ENCODE data around the gene VBP1. TPM values are rescaled to one million over a fixed set of nuclear protein-coding genes. Genes with fewer than 3 reads are reported as not detected.
"Not testable (repeated sequence)": the region's sequence is repeated elsewhere in the genome, so short reads cannot be mapped to it uniquely, and the experiment has no call there.

VBP1 gene
- total RNA-seq, 1 donor from 2014 or later, result 87.5 TPM

- intact Hi-C loops (cut with micrococcal nuclease), result no loop called here
- H3K27me3 Mint-ChIP-seq, result no peaks in the 10 kb centered on the region
These were observed 19.6 kb downstream of the VBP1 start for GRCh38 chrX:155235891-155236290.

DNA sequence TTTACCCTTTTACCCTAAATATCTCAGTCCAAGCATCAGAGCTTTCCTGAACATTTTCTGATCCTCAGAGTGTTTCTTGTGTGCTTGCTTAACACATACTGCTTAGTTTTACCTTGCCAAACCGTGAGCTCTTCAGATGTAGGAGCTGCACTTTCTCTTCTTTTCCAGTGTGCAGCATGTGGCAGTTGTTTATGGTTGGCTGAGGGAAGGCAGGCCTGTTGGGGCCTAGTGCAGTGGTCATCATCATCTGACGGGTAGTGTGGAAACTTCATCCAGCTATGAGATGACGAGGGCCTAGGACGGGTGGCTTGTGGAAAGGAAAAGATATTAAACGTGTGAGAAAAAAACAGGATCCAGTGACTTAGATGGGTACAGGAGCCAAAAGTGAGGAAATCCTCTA lies 21.5 kb downstream of the VBP1 start:
- H3K4me3 Mint-ChIP-seq, result no peak overlapping the region
- H3K27ac Mint-ChIP-seq, result no peak overlapping the region
- peaks cover 3% of the 10 kb centered on the region for H3K4me1 Mint-ChIP-seq
- intact Hi-C loops (cut with micrococcal nuclease), result no loop called here
- H3K9me3 Mint-ChIP-seq, result no peaks in the 10 kb centered on the region
- no peaks in the 10 kb centered on the region for H3K27me3 Mint-ChIP-seq
- no peak for DNase-seq
- peaks cover 28% of the 10 kb centered on the region for H3K36me3 Mint-ChIP-seq (ENCODE audit: low read depth)

More at GRCh38 chrX:155235891-155236290, 19.6 kb downstream of the VBP1 start:
- Mint-ChIP-seq H3K9me3 (no peaks in the 10 kb centered on the region), H3K36me3 (ENCODE audit: low read depth) (peaks cover 34% of the 10 kb centered on the region), H3K27ac (no peak overlapping the region), H3K4me1 (peaks cover 8% of the 10 kb centered on the region), H3K4me3 (no peak overlapping the region)
- DNase-seq, result no peak

DNA sequence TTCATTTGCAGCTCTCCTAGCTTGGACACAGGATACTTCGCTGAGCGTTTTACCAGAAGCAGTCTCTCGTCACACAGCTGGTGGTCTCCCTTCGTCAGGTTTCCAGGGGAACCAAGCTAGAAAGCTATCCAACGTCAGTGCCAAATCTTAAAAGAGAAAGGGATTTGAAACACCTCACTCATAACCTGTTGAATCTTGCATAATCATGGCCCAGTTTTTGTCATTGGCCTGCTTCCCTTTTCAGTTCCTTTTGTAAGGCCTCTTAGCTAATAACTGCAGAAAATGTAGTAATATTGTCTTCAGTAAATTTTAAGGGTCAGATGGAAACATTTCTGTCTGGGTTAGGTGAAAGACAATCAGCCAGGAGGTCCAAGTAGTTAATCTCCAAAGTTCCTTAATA lies 26.0 kb downstream of the VBP1 start:
- Mint-ChIP-seq H3K9me3 (no peaks in the 10 kb centered on the region), H3K27me3 (no peaks in the 10 kb centered on the region), H3K27ac (no peak overlapping the region), H3K4me3 (no peak overlapping the region), H3K36me3 (ENCODE audit: low read depth) (peaks cover 12% of the 10 kb centered on the region), H3K4me1 (peaks cover 2% of the 10 kb centered on the region)
- DNase-seq, result no peak
- intact Hi-C loops (cut with micrococcal nuclease), result no loop called here

- Mint-ChIP-seq H3K27me3 (no peaks in the 10 kb centered on the region), H3K4me1 (peaks cover 2% of the 10 kb centered on the region), H3K4me3 (no peak overlapping the region), H3K27ac (no peak overlapping the region), H3K9me3 (no peaks in the 10 kb centered on the region), H3K36me3 (ENCODE audit: low read depth) (no peaks in the 10 kb centered on the region)
- DNase-seq, result no peak
- intact Hi-C loops (cut with micrococcal nuclease), result no loop called here
These were observed 30.5 kb downstream of the VBP1 start for GRCh38 chrX:155246748-155247147.

DNA sequence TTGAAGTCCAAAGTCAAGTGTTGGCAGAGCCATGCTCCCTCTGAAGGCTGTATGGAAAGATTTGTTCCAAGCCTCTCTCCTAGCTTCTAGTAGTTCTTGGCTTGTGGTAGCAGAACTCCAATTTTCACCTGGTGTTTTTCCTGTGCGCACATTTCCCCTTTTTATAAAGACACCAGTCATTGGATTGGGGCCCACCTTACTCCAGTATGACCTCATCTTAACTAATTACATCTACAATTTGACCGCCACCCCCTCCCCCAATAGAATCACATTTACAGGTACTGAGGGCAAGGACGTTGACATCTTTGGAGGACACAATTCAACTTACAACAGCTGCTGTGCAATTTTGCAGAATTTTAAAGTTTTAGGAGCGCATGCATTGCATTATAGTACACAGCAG lies 31.2 kb downstream of the VBP1 start:
- intact Hi-C loops (cut with micrococcal nuclease), result no loop called here
- no peaks in the 10 kb centered on the region for H3K36me3 Mint-ChIP-seq (ENCODE audit: low read depth)
- no peaks in the 10 kb centered on the region for H3K9me3 Mint-ChIP-seq

GRCh38 chrX:155251391-155251790 lies 35.1 kb downstream of the VBP1 start:
- no peak for DNase-seq
- no peaks in the 10 kb centered on the region for H3K9me3 Mint-ChIP-seq

More for the DNA sequence above, 31.2 kb downstream of the VBP1 start:
- Mint-ChIP-seq H3K27me3 (no peaks in the 10 kb centered on the region), H3K4me3 (no peak overlapping the region), H3K4me1 (peaks cover 2% of the 10 kb centered on the region), H3K27ac (no peak overlapping the region)
- no peak for DNase-seq

DNA sequence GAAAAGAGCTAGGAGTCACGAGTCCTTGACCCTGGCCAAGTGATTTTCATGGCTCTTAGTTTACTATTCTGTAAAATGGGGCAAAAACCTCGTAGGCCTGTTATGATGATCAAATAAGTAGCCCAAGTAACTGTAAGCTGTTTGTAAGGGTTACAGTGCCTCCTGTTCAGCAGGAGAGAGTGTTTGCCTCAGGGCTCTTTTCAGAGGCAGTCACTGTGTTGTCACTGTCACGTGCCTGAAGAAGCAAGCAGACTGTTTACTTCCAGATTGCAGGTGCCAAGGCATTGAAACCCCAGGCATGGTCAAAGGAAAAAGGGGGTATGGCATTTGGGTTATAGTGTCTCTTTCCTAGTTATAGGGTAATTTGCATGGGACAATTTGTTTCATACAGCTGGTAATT lies 43.5 kb downstream of the VBP1 start:
- Mint-ChIP-seq H3K4me3 (no peak overlapping the region), H3K36me3 (ENCODE audit: low read depth) (peaks cover 9% of the 10 kb centered on the region), H3K27me3 (no peaks in the 10 kb centered on the region), H3K27ac (no peak overlapping the region), H3K4me1 (peaks cover 15% of the 10 kb centered on the region), H3K9me3 (no peaks in the 10 kb centered on the region)
- intact Hi-C loops (cut with micrococcal nuclease), result no loop called here
- no peak for DNase-seq

More at GRCh38 chrX:155251391-155251790, 35.1 kb downstream of the VBP1 start:
- peaks cover 5% of the 10 kb centered on the region for H3K4me1 Mint-ChIP-seq
- H3K27ac Mint-ChIP-seq, result no peak overlapping the region
- intact Hi-C loops (cut with micrococcal nuclease), result no loop called here
- no peak overlapping the region for H3K4me3 Mint-ChIP-seq
- no peaks in the 10 kb centered on the region for H3K27me3 Mint-ChIP-seq
- peaks cover 2% of the 10 kb centered on the region for H3K36me3 Mint-ChIP-seq (ENCODE audit: low read depth)

- Mint-ChIP-seq H3K4me1 (peaks cover 11% of the 10 kb centered on the region), H3K27me3 (no peaks in the 10 kb centered on the region), H3K4me3 (peak overlapping the region; percentile 92), H3K9me3 (no peaks in the 10 kb centered on the region), H3K27ac (peak overlapping the region; percentile 94), H3K36me3 (ENCODE audit: low read depth) (peaks cover 5% of the 10 kb centered on the region)
- intact Hi-C loops (cut with micrococcal nuclease), result loop anchor here (1.0 kb wide), 1 partner anchor 47 kb away; the partner anchor contains the start of gene VBP1
- DNase-seq, result peak; percentile 57
These were observed 46.9 kb downstream of the VBP1 start for GRCh38 chrX:155262970-155263754.

GRCh38 chrX:155263854-155264628 lies 47.8 kb downstream of the VBP1 start, which contains the start of gene RAB39B:
Gene RAB39B (minus strand): TSS chrX:155264491. CDS start chrX:155264288, 203 bp downstream.
- Mint-ChIP-seq H3K27ac (peak within 1 kb of the TSS; percentile 94), H3K4me3 (peak within 1 kb of the TSS; percentile 92), H3K36me3 (ENCODE audit: low read depth) (peaks cover 5% of the 10 kb centered on the region), H3K4me1 (peaks cover 11% of the 10 kb centered on the region), H3K27me3 (no peaks in the 10 kb centered on the region), H3K9me3 (no peaks in the 10 kb centered on the region)
- peak; percentile 89 for DNase-seq
- intact Hi-C loops (cut with micrococcal nuclease), result loop anchor here (1.0 kb wide), 1 partner anchor 48 kb away; the partner anchor contains the start of gene VBP1

GRCh38 chrX:155266439-155266838 lies 50.2 kb downstream of the VBP1 start:
- no peaks in the 10 kb centered on the region for H3K36me3 Mint-ChIP-seq (ENCODE audit: low read depth)
- H3K27me3 Mint-ChIP-seq, result no peaks in the 10 kb centered on the region
- H3K27ac Mint-ChIP-seq, result no peak overlapping the region
- peaks cover 7% of the 10 kb centered on the region for H3K4me1 Mint-ChIP-seq
- H3K4me3 Mint-ChIP-seq, result no peak overlapping the region
- intact Hi-C loops (cut with micrococcal nuclease), result no loop called here
- DNase-seq, result no peak
- H3K9me3 Mint-ChIP-seq, result peaks cover 2% of the 10 kb centered on the region

DNA sequence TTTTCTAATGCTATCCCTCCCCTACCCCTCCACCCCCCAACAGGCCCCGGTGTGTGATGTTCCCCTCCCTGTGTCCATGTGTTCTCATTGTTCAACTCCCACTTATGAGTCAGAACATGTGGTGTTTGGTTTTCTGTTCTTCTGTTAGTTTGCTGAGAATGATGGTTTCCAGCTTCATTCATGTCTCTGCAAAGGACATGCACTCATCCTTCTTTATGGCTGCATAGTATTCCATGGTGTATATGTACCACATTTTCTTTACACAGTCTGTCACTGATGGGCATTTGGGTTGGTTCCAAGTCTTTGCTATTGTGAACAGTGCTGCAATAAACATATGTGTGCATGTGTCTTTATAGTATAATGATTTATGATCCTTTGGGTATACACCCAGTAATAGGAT lies 51.7 kb downstream of the VBP1 start:
- intact Hi-C loops (cut with micrococcal nuclease), result not testable (repeated sequence)

GRCh38 chrX:155270969-155271368 lies 54.7 kb downstream of the VBP1 start:
- no peaks in the 10 kb centered on the region for H3K27me3 Mint-ChIP-seq
- intact Hi-C loops (cut with micrococcal nuclease), result no loop called here
- DNase-seq, result no peak
- H3K27ac Mint-ChIP-seq, result no peak overlapping the region
- no peaks in the 10 kb centered on the region for H3K4me1 Mint-ChIP-seq
- H3K36me3 Mint-ChIP-seq (ENCODE audit: low read depth), result no peaks in the 10 kb centered on the region
- H3K4me3 Mint-ChIP-seq, result no peak overlapping the region
- peaks cover 7% of the 10 kb centered on the region for H3K9me3 Mint-ChIP-seq

More for the DNA sequence above, 51.7 kb downstream of the VBP1 start:
- H3K4me3 Mint-ChIP-seq; H3K27me3 Mint-ChIP-seq; H3K4me1 Mint-ChIP-seq; H3K36me3 Mint-ChIP-seq (ENCODE audit: low read depth); H3K27ac Mint-ChIP-seq; H3K9me3 Mint-ChIP-seq; DNase-seq: not testable (repeated sequence)

GRCh38 chrX:155279873-155280272 lies 63.6 kb downstream of the VBP1 start:
- Mint-ChIP-seq H3K4me1 (peaks cover 4% of the 10 kb centered on the region), H3K9me3 (no peaks in the 10 kb centered on the region), H3K27ac (no peak overlapping the region)

More at GRCh38 chrX:155279873-155280272, 63.6 kb downstream of the VBP1 start:
- Mint-ChIP-seq H3K27me3 (no peaks in the 10 kb centered on the region), H3K4me3 (no peak overlapping the region), H3K36me3 (ENCODE audit: low read depth) (no peaks in the 10 kb centered on the region)
- DNase-seq, result no peak
- intact Hi-C loops (cut with micrococcal nuclease), result no loop called here
